Natural killer cell (primary cell): ENCODE results near the gene SHISAL1. TPM values are rescaled to one million over a fixed set of nuclear protein-coding genes. Genes with fewer than 3 reads are reported as not detected.

Experiments
- ATAC-seq, 3 donors: fragments of 150-1000 bp in 2 of 3; fragments of 200-7000 bp in 1 of 3; cut with Tn5 transposase; 1 replicate in 1 of 3; 2 replicates in 2 of 3; pipeline ENCODE4 v1.10.0; 2021; ENCODE audit warnings: mild to moderate bottlenecking in 2 of 3, moderate library complexity in 2 of 3
- DNase-seq, 2 donors: peaks; one replicate each; pipeline versions ENCODE4 v3.0.0 to v3.0.0-alpha.2; 2013 to 2021; ENCODE audit warnings: mixed read lengths in 1 of 2
- H3K27ac ChIP-seq: one replicate; pipeline ENCODE4 v1.5.1; 2013; ENCODE audit warnings: mild to moderate bottlenecking, low read length
- H3K27me3 ChIP-seq: one replicate; pipeline ENCODE4 v1.6.1; 2013; ENCODE audit warnings: low read length; ENCODE audit not compliant: control insufficient read depth, insufficient read depth
- H3K36me3 ChIP-seq: one replicate; pipeline ENCODE4 v1.6.1; 2013; ENCODE audit warnings: low read length; ENCODE audit not compliant: control insufficient read depth, insufficient read depth
- H3K4me1 ChIP-seq: one replicate; pipeline ENCODE4 v1.6.1; 2013; ENCODE audit warnings: low read length; ENCODE audit not compliant: control insufficient read depth, insufficient read depth
- H3K4me3 ChIP-seq: one replicate; pipeline ENCODE4 v1.5.1; 2013; ENCODE audit warnings: low read length
- H3K9me3 ChIP-seq: one replicate; pipeline ENCODE4 v1.6.1; 2013; ENCODE audit warnings: low read length; ENCODE audit not compliant: control insufficient read depth, insufficient read depth
- H3K27ac Mint-ChIP-seq, 2 donors: one replicate each; pipeline ENCODE4 v1.8.0; 2022; ENCODE audit warnings: mild to moderate bottlenecking in 2 of 2, mixed read lengths in 2 of 2, moderate library complexity in 1 of 2
- H3K27me3 Mint-ChIP-seq, 2 donors: one replicate each; pipeline ENCODE4 v1.8.0; 2022; ENCODE audit warnings: low read depth in 2 of 2, mixed read lengths in 2 of 2
- H3K36me3 Mint-ChIP-seq: one replicate; pipeline ENCODE4 v1.8.0; 2022; ENCODE audit warnings: mixed read lengths
- H3K4me1 Mint-ChIP-seq, 2 donors: one replicate each; pipeline ENCODE4 v1.8.0; 2022; ENCODE audit warnings: mixed read lengths in 2 of 2
- H3K4me3 Mint-ChIP-seq: one replicate; pipeline ENCODE4 v1.8.0; 2022; ENCODE audit warnings: mild to moderate bottlenecking, moderate library complexity, mixed read lengths
- H3K9me3 Mint-ChIP-seq, 2 donors: one replicate each; pipeline ENCODE4 v1.8.0; 2022; ENCODE audit warnings: mixed read lengths in 2 of 2
- WGBS: methylation state at CpG from one replicate; pipeline ENCODE4 v1.1.7; 2013; ENCODE audit warnings: missing lambda C conversion rate; ENCODE audit not compliant: insufficient coverage; 5-methylcytosine and 5-hydroxymethylcytosine counted together
- intact Hi-C: fragments of 100-400 bp; cut with micrococcal nuclease; formaldehyde crosslinking; loops from one replicate; pipeline ENCODE4 v1.14.2; 2022
- total RNA-seq, 4 donors: library from RNA; stranded (reverse); fragments of 120-200 nt in 1 of 4; gene quantifications; one replicate each; pipeline versions ENCODE4 v1.2.3 to v1.2.4, GENCODE V29; 2013 to 2022
- TF ChIP-seq, protein P1 (sequence below): fragments of 200-600 bp; IDR thresholded peaks from one replicate; pipeline ENCODE4 v1.8.0; 2022; ENCODE audit warnings: antibody characterized with exemption

SHISAL1 gene
- total RNA-seq, 3 donors from 2014 or later (not counting 1 experiment from before 2014, with no cell fraction given) = not detected

DNA sequence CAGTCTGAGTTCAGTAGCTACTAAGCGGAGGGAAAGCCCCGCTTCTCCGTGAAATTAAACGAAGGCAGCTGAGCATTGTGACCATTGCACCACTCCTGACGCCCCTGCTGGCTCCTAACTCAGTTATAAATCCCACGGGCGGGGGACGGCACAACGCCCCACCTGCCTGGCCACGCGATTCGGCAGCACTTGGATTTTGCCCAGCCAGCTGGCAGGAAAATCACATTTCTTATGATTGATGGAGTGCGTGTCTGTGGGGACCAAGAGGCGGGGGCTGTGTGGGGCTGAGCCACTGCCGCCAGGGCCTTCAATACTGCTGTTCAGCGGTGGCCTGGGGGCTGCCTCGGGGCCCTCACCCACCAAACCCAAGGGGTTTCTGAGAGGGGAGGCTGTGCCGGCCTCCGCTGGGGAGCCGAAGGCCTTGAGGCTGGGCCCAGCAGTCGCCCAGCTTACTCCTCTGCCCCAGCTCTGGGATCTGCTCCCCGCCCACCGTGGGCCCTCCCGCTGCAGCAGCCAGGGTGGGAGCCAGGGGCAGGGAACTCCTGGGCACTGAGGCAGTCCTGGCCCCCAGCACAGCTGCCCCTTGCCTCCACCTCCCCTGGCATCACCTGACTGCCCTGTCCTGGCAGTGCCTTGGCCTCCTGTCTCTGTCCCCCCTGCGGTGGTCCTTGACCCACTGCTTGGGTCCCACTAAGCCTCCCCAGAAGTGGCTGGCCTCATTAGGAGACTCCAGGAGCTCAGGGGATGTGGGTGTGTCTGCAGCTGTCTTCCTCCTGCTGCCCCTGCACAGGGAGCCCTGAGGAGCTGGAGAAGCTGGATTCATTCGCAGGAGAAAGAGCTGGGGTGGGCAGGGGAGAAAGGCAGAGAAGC is 30.7 kb downstream of the SHISAL1 start:
- WGBS = 86% methylated on average over 26 of the region's 26 CpGs
- Histone ChIP-seq H3K27me3 (no peaks in the 10 kb centered on the region), H3K9me3 (no peaks in the 10 kb centered on the region), H3K4me1 (no peaks in the 10 kb centered on the region), H3K27ac (no peak overlapping the region), H3K36me3 (no peaks in the 10 kb centered on the region), H3K4me3 (no peak overlapping the region)
- DNase-seq = no peak
- H3K27me3 Mint-ChIP-seq = peaks cover 0 to 11% of the 10 kb centered on the region in 2 donors
- no peak overlapping the region for H3K27ac Mint-ChIP-seq
- ATAC-seq = no peak
- TF ChIP-seq, protein P1, sequence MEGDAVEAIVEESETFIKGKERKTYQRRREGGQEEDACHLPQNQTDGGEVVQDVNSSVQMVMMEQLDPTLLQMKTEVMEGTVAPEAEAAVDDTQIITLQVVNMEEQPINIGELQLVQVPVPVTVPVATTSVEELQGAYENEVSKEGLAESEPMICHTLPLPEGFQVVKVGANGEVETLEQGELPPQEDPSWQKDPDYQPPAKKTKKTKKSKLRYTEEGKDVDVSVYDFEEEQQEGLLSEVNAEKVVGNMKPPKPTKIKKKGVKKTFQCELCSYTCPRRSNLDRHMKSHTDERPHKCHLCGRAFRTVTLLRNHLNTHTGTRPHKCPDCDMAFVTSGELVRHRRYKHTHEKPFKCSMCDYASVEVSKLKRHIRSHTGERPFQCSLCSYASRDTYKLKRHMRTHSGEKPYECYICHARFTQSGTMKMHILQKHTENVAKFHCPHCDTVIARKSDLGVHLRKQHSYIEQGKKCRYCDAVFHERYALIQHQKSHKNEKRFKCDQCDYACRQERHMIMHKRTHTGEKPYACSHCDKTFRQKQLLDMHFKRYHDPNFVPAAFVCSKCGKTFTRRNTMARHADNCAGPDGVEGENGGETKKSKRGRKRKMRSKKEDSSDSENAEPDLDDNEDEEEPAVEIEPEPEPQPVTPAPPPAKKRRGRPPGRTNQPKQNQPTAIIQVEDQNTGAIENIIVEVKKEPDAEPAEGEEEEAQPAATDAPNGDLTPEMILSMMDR = no peak
- no peaks in the 10 kb centered on the region for H3K36me3 Mint-ChIP-seq
- no peak overlapping the region for H3K4me3 Mint-ChIP-seq
- intact Hi-C loops = no loop called here
- no peaks in the 10 kb centered on the region for H3K9me3 Mint-ChIP-seq
- no peaks in the 10 kb centered on the region for H3K4me1 Mint-ChIP-seq

DNA sequence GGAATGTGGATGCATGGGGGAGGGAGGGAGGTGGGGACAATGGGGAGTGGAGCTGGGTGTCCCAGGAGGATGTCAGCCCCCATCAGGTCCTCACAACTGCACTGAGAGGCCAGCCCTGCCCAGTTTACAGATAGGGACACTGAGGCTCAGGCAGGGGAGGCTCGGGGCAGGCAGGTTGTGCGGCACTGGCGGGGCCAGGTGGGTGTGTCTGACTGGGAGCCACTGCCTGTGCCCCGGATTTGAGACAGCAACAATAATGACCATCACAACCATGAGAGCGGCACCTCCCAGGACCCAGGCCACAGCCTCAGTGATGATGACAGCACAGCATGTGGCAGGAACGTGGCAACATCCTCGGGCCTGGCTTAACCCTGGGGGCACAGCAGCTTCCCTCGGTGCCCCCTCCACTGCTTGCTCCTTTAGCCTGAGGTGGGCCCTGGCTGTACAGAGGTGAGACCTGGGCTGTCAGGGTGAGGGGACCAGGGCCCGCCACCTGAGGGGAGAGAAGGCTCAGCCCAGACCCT is 32.0 kb downstream of the SHISAL1 start:
- H3K36me3 Mint-ChIP-seq = no peaks in the 10 kb centered on the region
- Histone ChIP-seq H3K4me3 (no peak overlapping the region), H3K27ac (no peak overlapping the region), H3K27me3 (no peaks in the 10 kb centered on the region), H3K4me1 (no peaks in the 10 kb centered on the region), H3K36me3 (no peaks in the 10 kb centered on the region), H3K9me3 (no peaks in the 10 kb centered on the region)
- TF ChIP-seq, protein P1 = no peak
- no peak overlapping the region for H3K4me3 Mint-ChIP-seq
- peaks cover 8 to 17% of the 10 kb centered on the region in 2 donors for H3K27me3 Mint-ChIP-seq
- DNase-seq = no peak
- H3K4me1 Mint-ChIP-seq = no peaks in the 10 kb centered on the region
- WGBS = 84% methylated on average over 9 of the region's 9 CpGs
- H3K27ac Mint-ChIP-seq = no peak overlapping the region
- no peak for ATAC-seq
- H3K9me3 Mint-ChIP-seq = no peaks in the 10 kb centered on the region
- intact Hi-C loops = no loop called here

DNA sequence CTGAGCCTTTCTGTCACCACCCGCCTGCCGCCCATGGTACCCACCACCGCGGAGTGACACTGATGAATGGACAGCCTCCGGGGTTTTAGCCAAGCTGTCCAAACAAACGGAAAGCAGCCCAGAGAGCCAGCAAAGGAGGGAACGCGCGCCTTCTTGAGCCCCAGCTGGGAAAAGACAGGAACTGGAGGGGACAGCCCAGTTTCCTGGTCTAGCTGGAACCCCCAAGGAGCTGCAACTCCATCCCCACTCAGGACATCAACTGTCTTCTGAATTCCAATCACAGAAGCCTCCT is 33.7 kb downstream of the SHISAL1 start:
- Mint-ChIP-seq H3K4me1 (no peaks in the 10 kb centered on the region), H3K4me3 (no peak overlapping the region), H3K27me3 (peaks cover 11 to 17% of the 10 kb centered on the region in 2 donors), H3K36me3 (no peaks in the 10 kb centered on the region), H3K9me3 (no peaks in the 10 kb centered on the region), H3K27ac (no peak overlapping the region)
- DNase-seq = no peak
- ATAC-seq = no peak
- WGBS = 20% methylated on average over 9 of the region's 9 CpGs
- Histone ChIP-seq H3K27me3 (no peaks in the 10 kb centered on the region), H3K4me3 (no peak overlapping the region), H3K9me3 (no peaks in the 10 kb centered on the region), H3K36me3 (no peaks in the 10 kb centered on the region), H3K4me1 (no peaks in the 10 kb centered on the region), H3K27ac (no peak overlapping the region)
- TF ChIP-seq, protein P1 = no peak
- intact Hi-C loops = no loop called here
